Astrocyte (in vitro differentiated cells and primary cell): Measurements from ENCODE around the gene AHNAK. TPM values are rescaled to one million over a fixed set of nuclear protein-coding genes. Genes with fewer than 3 reads are reported as not detected.

Source experiments
- DNase-seq: peaks from one replicate; pipeline ENCODE4 v3.0.0-alpha.2; 2010; ENCODE audit warnings: low read depth
- FAIRE-seq: peaks from 2 replicates; lab custom pipeline; 2011; peaks lifted over from hg19 to GRCh38; lab: Jason Lieb, UNC
- H2AFZ ChIP-seq: 2 replicates; pipeline ENCODE4 v1.6.0; 2012; ENCODE audit warnings: low read depth, low read length, inconsistent platforms
- H3K27ac ChIP-seq: 2 replicates; pipeline ENCODE4 v1.5.1; 2011; ENCODE audit warnings: low read depth, low read length, inconsistent platforms
- H3K27me3 ChIP-seq: 2 replicates; pipeline ENCODE4 v1.6.0; 2011; ENCODE audit warnings: low read length, inconsistent platforms; ENCODE audit not compliant: insufficient read depth
- H3K36me3 ChIP-seq: 2 replicates; pipeline ENCODE4 v1.5.1; 2011; ENCODE audit warnings: low read length, inconsistent platforms; ENCODE audit not compliant: insufficient read depth
- H3K4me1 ChIP-seq: 2 replicates; pipeline ENCODE4 v1.5.1; 2011; ENCODE audit warnings: low read length, inconsistent platforms; ENCODE audit not compliant: insufficient read depth
- H3K4me2 ChIP-seq: 2 replicates; pipeline ENCODE4 v1.6.0; 2012; ENCODE audit warnings: low read length, inconsistent platforms
- H3K4me3 ChIP-seq: 2 replicates; pipeline ENCODE4 v1.5.1; 2011; ENCODE audit warnings: low read depth, mild to moderate bottlenecking, low read length, inconsistent platforms; ENCODE audit not compliant: insufficient read depth
- H3K79me2 ChIP-seq: 2 replicates; pipeline ENCODE4 v1.6.0; 2012; ENCODE audit warnings: mild to moderate bottlenecking, low read length, inconsistent platforms; ENCODE audit not compliant: insufficient read depth
- H3K9ac ChIP-seq: 2 replicates; pipeline ENCODE4 v1.6.0; 2012; ENCODE audit warnings: mild to moderate bottlenecking, low read length, inconsistent platforms
- H3K9me3 ChIP-seq: 2 replicates; pipeline ENCODE4 v1.5.1; 2012; ENCODE audit warnings: low read depth, mild to moderate bottlenecking, low read length, inconsistent platforms; ENCODE audit not compliant: insufficient read depth
- H4K20me1 ChIP-seq: 2 replicates; pipeline ENCODE4 v1.6.0; 2012; ENCODE audit warnings: low read length, inconsistent platforms; ENCODE audit not compliant: insufficient read depth
- H3K27ac Mint-ChIP-seq: one replicate; pipeline ENCODE4 v1.8.0; 2021; ENCODE audit warnings: mild to moderate bottlenecking, mixed read lengths; ENCODE audit not compliant: unreplicated experiment
- H3K27me3 Mint-ChIP-seq: one replicate; pipeline ENCODE4 v1.8.0; 2021; ENCODE audit warnings: low read depth, mixed read lengths; ENCODE audit not compliant: unreplicated experiment
- H3K36me3 Mint-ChIP-seq: one replicate; pipeline ENCODE4 v1.8.0; 2021; ENCODE audit warnings: low read depth, mixed read lengths; ENCODE audit not compliant: unreplicated experiment
- H3K4me1 Mint-ChIP-seq: one replicate; pipeline ENCODE4 v1.8.0; 2021; ENCODE audit warnings: low read depth, mixed read lengths; ENCODE audit not compliant: unreplicated experiment
- H3K4me3 Mint-ChIP-seq: one replicate; pipeline ENCODE4 v1.8.0; 2021; ENCODE audit warnings: mild to moderate bottlenecking, moderate library complexity, mixed read lengths; ENCODE audit not compliant: unreplicated experiment
- H3K9me3 Mint-ChIP-seq: one replicate; pipeline ENCODE4 v1.8.0; 2021; ENCODE audit warnings: mild to moderate bottlenecking, mixed read lengths; ENCODE audit not compliant: unreplicated experiment
- EZH2 ChIP-seq: IDR thresholded peaks from 2 replicates; pipeline ENCODE4 v1.6.1; 2012; ENCODE audit warnings: mild to moderate bottlenecking, low read length, inconsistent platforms; ENCODE audit not compliant: insufficient read depth
- total RNA-seq: library from RNA; stranded (reverse); gene quantifications from 2 replicates; pipeline ENCODE4 v1.2.1, GENCODE V29; 2021
- TF ChIP-seq, protein P1 (sequence below): IDR thresholded peaks from 2 replicates; pipeline ENCODE4 v1.5.1; 2011; ENCODE audit warnings: low read depth, mild to moderate bottlenecking, inconsistent platforms, low read length, moderate library complexity; ENCODE audit not compliant: insufficient read depth

The AHNAK gene
- total RNA-seq, 1 donor from 2014 or later = 378 TPM

DNA sequence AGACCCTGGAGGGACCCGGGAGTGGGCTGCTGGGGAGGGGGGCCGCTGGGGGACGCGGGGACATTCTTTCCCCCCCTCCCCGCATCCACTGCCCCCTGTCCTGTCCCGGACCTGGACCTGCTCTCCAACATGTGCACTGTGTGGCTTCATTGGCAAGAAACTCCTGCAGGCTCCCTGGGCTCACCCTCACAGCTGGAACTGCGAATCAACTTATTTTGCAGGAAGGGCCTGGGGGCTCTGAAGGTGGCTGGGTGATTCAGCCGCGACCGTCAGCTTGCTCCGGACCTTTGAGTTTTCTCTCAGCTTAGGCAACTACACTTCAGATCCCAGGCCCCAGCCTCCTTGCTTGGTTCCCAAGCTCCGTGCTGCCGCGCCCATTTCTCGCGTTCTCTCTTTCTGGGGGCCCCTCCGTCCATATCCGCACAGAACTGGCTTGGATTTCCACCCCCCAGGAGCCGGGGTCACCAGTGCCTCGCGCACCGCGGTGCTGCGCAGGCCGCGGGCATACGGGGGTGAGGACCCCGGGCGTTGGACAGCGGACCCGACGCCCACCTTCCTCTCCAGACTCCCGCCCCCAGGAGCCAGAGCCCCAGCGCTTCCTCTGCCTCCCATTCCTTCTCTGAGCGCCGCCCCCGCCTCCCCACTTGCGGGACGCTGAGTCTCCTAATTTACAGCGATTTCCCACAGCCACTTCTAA is 471 bp upstream of the AHNAK start:
- H3K27me3 Mint-ChIP-seq = no peaks in the 10 kb centered on the region
- DNase-seq = no peak
- peaks cover 33% of the 10 kb centered on the region for H4K20me1 ChIP-seq
- no peak for TF ChIP-seq EZH2
- TF ChIP-seq, protein P1, sequence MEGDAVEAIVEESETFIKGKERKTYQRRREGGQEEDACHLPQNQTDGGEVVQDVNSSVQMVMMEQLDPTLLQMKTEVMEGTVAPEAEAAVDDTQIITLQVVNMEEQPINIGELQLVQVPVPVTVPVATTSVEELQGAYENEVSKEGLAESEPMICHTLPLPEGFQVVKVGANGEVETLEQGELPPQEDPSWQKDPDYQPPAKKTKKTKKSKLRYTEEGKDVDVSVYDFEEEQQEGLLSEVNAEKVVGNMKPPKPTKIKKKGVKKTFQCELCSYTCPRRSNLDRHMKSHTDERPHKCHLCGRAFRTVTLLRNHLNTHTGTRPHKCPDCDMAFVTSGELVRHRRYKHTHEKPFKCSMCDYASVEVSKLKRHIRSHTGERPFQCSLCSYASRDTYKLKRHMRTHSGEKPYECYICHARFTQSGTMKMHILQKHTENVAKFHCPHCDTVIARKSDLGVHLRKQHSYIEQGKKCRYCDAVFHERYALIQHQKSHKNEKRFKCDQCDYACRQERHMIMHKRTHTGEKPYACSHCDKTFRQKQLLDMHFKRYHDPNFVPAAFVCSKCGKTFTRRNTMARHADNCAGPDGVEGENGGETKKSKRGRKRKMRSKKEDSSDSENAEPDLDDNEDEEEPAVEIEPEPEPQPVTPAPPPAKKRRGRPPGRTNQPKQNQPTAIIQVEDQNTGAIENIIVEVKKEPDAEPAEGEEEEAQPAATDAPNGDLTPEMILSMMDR = no peak
- no peaks in the 10 kb centered on the region for H3K36me3 ChIP-seq
- no peaks in the 10 kb centered on the region for H3K36me3 Mint-ChIP-seq
- H3K4me3 ChIP-seq = peak overlapping the region; percentile 95
- peak overlapping the region; percentile 66 for H3K27ac ChIP-seq
- H3K79me2 ChIP-seq = peaks cover 53% of the 10 kb centered on the region
- peak overlapping the region; percentile 90 for H3K4me2 ChIP-seq
- H2AFZ ChIP-seq = peak overlapping the region; percentile 24
- H3K4me3 Mint-ChIP-seq = peak overlapping the region; percentile 84
- no peak for FAIRE-seq
- H3K27ac Mint-ChIP-seq = peak overlapping the region; percentile 86
- no peaks in the 10 kb centered on the region for H3K9me3 Mint-ChIP-seq
- H3K4me1 Mint-ChIP-seq = peaks cover 32% of the 10 kb centered on the region
- H3K9ac ChIP-seq = peak overlapping the region; percentile 91
- no peaks in the 10 kb centered on the region for H3K9me3 ChIP-seq
- H3K4me1 ChIP-seq = peaks cover 45% of the 10 kb centered on the region
- H3K27me3 ChIP-seq = no peaks in the 10 kb centered on the region

DNA sequence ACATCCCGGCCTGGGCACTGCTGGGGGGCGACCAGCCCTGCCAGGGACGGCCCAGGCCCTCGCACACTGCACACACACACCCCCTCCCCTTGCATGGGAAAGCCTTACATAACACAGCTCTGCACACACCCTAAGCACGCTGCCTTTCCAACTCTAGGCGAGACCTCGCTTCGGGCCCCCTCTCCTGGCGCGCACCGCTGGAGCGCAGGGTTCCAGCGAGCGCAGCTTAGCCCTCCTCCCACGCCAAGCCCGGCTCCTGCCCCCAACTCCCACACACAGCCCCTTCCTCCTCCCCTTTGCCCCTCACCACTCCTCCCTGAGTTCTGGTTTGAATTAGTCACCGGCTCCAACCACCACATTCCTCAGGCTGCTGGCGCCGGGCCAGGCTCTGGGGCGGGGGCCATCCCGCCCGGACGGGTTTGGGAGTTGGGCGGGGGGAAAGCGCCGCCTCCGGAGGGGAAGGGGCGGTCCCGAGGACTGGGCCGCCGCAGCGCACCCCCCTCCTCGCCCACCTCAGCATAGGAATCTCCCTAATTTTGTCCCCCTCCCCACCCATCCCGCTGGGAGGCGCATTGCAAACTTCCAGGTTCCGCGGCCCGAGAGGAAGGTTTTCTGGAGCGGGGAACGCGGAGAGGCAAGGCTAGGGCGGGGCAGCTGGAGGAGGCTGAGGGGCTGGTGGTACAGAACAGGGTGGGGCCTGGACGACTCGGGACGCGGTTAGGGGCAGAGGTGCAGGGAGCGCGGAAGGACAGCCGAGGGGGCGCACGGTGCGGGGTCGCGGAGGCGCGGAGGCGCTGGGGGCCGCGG is 966 bp downstream of the AHNAK start:
- Histone ChIP-seq H3K4me2 (peak overlapping the region; percentile 90), H3K36me3 (no peaks in the 10 kb centered on the region), H3K9me3 (no peaks in the 10 kb centered on the region), H2AFZ (peak overlapping the region; percentile 53), H3K27ac (peak overlapping the region; percentile 87), H3K27me3 (no peaks in the 10 kb centered on the region), H3K79me2 (peaks cover 67% of the 10 kb centered on the region), H3K9ac (peak overlapping the region; percentile 91), H3K4me3 (peak overlapping the region; percentile 95), H3K4me1 (peaks cover 52% of the 10 kb centered on the region), H4K20me1 (peaks cover 48% of the 10 kb centered on the region)
- Mint-ChIP-seq H3K4me1 (peaks cover 38% of the 10 kb centered on the region), H3K9me3 (no peaks in the 10 kb centered on the region), H3K27me3 (no peaks in the 10 kb centered on the region), H3K36me3 (no peaks in the 10 kb centered on the region), H3K4me3 (peak overlapping the region; percentile 97), H3K27ac (peak overlapping the region; percentile 83)
- DNase-seq (peak; percentile 89), FAIRE-seq (no peak)
- TF ChIP-seq, protein P1 = no peak
- no peak for TF ChIP-seq EZH2
